HepG2 (cell line): ENCODE results near the gene P4HB. TPM values are rescaled to one million over a fixed set of nuclear protein-coding genes. Genes with fewer than 3 reads are reported as not detected.

Source experiments
- ATAC-seq: fragments of 200-7000 bp; cut with Tn5 transposase; 3 replicates; pipeline ENCODE4 v1.9.1; 2020; ENCODE audit warnings: mild to moderate bottlenecking, moderate library complexity
- BruUV-seq: library from RNA; stranded (reverse); fragments of 400-500 nt; replicated peaks from 2 replicates; lab custom pipeline; 2021; lab: Mats Ljungman, UMichigan
- CTCF ChIA-PET: fragments of 300-600 bp; formaldehyde crosslinking; extraction: SDS; loops from one replicate; lab custom pipeline; 2021; ENCODE audit warnings: low total read pairs, inconsistent platforms, low intra/inter-chr PET ratio; lab: Yijun Ruan, JAX
- POLR2A ChIA-PET: fragments of 350-600 bp; sonication (Branson Sonifier 250); formaldehyde crosslinking; loops from one replicate; lab custom pipeline; 2020; ENCODE audit warnings: antibody characterized with exemption, inconsistent platforms; lab: Yijun Ruan, JAX
- DNase-seq: peaks from one replicate; pipeline ENCODE4 v3.0.0-alpha.2; 2015; ENCODE audit warnings: low spot score
- FAIRE-seq: peaks from 3 replicates; lab custom pipeline; 2011; peaks lifted over from hg19 to GRCh38; lab: Jason Lieb, UNC
- H2AFZ ChIP-seq: one replicate; pipeline ENCODE4 v1.6.1; 2011; ENCODE audit warnings: low read length, inconsistent platforms
- H3K27ac ChIP-seq: fragments of 300-600 bp; 3 replicates; pipeline ENCODE4 v1.8.0; 2011; ENCODE audit warnings: mixed run types, mild to moderate bottlenecking, mixed read lengths, low read length, inconsistent platforms; ENCODE audit not compliant: insufficient read depth; ENCODE audit errors: extremely low read length
- H3K27me3 ChIP-seq, 2 experiments: fragments of 200-600 bp in 1 of 2; 2 replicates in 1 of 2; 3 replicates in 1 of 2; pipeline versions ENCODE4 v1.6.0 to v1.8.0; 2011; ENCODE audit warnings: low read length in 2 of 2, mild to moderate bottlenecking in 2 of 2, moderate library complexity in 2 of 2, inconsistent platforms in 1 of 2; ENCODE audit not compliant: insufficient read depth in 2 of 2, control insufficient read depth in 1 of 2
- H3K36me3 ChIP-seq, 2 experiments: fragments of 200-600 bp in 1 of 2; replicated peaks in 1 of 2; 2 replicates in 1 of 2; 3 replicates in 1 of 2; pipeline versions ENCODE4 v1.5.1 to v1.8.0; 2011; ENCODE audit warnings: low read length in 2 of 2, inconsistent platforms in 1 of 2; ENCODE audit not compliant: insufficient read depth in 2 of 2, control insufficient read depth in 1 of 2
- H3K4me1 ChIP-seq: 2 replicates; pipeline ENCODE4 v1.5.1; 2012; ENCODE audit warnings: low read length, inconsistent platforms; ENCODE audit not compliant: insufficient read depth
- H3K4me2 ChIP-seq: 2 replicates; pipeline ENCODE4 v1.6.0; 2011; ENCODE audit warnings: low read depth, low read length, inconsistent platforms
- H3K4me3 ChIP-seq, 3 experiments: fragments of 200-600 bp in 1 of 3; sonication (generic), shearing (Covaris generic) in 1 of 3; replicated peaks in 1 of 3; 2 replicates each; pipeline ENCODE4 v1.5.1; 2011 to 2016; ENCODE audit warnings: low read length in 3 of 3, inconsistent platforms in 2 of 3, low read depth in 2 of 3, mild to moderate bottlenecking in 2 of 3, control low read depth in 1 of 3, mixed read lengths in 1 of 3; ENCODE audit not compliant: insufficient read depth in 1 of 3
- H3K79me2 ChIP-seq: one replicate; pipeline ENCODE4 v1.6.1; 2011; ENCODE audit warnings: low read length, inconsistent platforms; ENCODE audit not compliant: insufficient read depth
- H3K9ac ChIP-seq: 2 replicates; pipeline ENCODE4 v1.6.0; 2011; ENCODE audit warnings: mild to moderate bottlenecking, low read depth, low read length, inconsistent platforms; ENCODE audit not compliant: insufficient read depth
- H3K9me3 ChIP-seq: 2 replicates; pipeline ENCODE4 v1.5.1; 2012; ENCODE audit warnings: mild to moderate bottlenecking, low read length
- H4K20me1 ChIP-seq: 2 replicates; pipeline ENCODE4 v1.6.0; 2011; ENCODE audit warnings: inconsistent platforms, mild to moderate bottlenecking, low read length, moderate library complexity; ENCODE audit not compliant: insufficient read depth
- ARID2 ChIP-seq: sonication (generic); formaldehyde crosslinking; IDR thresholded peaks from 2 replicates; pipeline ENCODE4 v1.8.1; 2022; ENCODE audit warnings: mild to moderate bottlenecking, missing genetic modification reagents, borderline replicate concordance
- BRCA1 ChIP-seq: sonication (generic); formaldehyde crosslinking; IDR thresholded peaks from 2 replicates; pipeline ENCODE4 v1.4.0; 2020; ENCODE audit warnings: missing genetic modification reagents
- CBX2 ChIP-seq, 2 experiments: fragments of 200-600 bp in 1 of 2; sonication (generic); formaldehyde crosslinking in 1 of 2; IDR thresholded peaks; 2 replicates each; pipeline versions ENCODE4 v1.7.0 to v1.8.1; 2018 to 2022; ENCODE audit warnings: low read depth in 2 of 2, low read length in 1 of 2, mild to moderate bottlenecking in 1 of 2, missing genetic modification reagents in 1 of 2
- E2F2 ChIP-seq: sonication (generic); formaldehyde crosslinking; IDR thresholded peaks from 2 replicates; pipeline ENCODE4 v1.4.0; 2020; ENCODE audit warnings: missing genetic modification reagents, borderline replicate concordance
- FOXA1 ChIP-seq, 2 experiments: fragments of 450-650 bp in 1 of 2; sonication (generic) in 1 of 2; formaldehyde crosslinking in 1 of 2; IDR thresholded peaks; 2 replicates each; pipeline versions ENCODE4 v1.4.0 to v1.6.1; 2016 to 2020; ENCODE audit warnings: missing genetic modification reagents in 1 of 2
- GZF1 ChIP-seq: sonication (generic); formaldehyde crosslinking; IDR thresholded peaks from 2 replicates; pipeline ENCODE4 v1.5.1; 2020; ENCODE audit warnings: mild to moderate bottlenecking, missing genetic modification reagents
- HHEX ChIP-seq: IDR thresholded peaks from 2 replicates; pipeline ENCODE4 v1.6.1; 2016; ENCODE audit warnings: control low read depth
- HIVEP1 ChIP-seq: sonication (generic); formaldehyde crosslinking; IDR thresholded peaks from 2 replicates; pipeline ENCODE4 v1.4.0; 2020; ENCODE audit warnings: mild to moderate bottlenecking, missing genetic modification reagents
- KLF12 ChIP-seq: sonication (generic); formaldehyde crosslinking; IDR thresholded peaks from 2 replicates; pipeline ENCODE4 v1.4.0; 2020; ENCODE audit warnings: missing genetic modification reagents, borderline replicate concordance
- KLF13 ChIP-seq: sonication (generic); formaldehyde crosslinking; IDR thresholded peaks from 2 replicates; pipeline ENCODE4 v1.4.0; 2020; ENCODE audit warnings: mild to moderate bottlenecking, missing genetic modification reagents
- MXD1 ChIP-seq: sonication (generic); formaldehyde crosslinking; IDR thresholded peaks from 2 replicates; pipeline ENCODE4 v1.4.0; 2020; ENCODE audit warnings: mild to moderate bottlenecking, missing genetic modification reagents
- NFKB2 ChIP-seq: sonication (generic); formaldehyde crosslinking; IDR thresholded peaks from 2 replicates; pipeline ENCODE4 v1.4.0; 2020; ENCODE audit warnings: missing genetic modification reagents, borderline replicate concordance
- NRL ChIP-seq: sonication (generic); formaldehyde crosslinking; IDR thresholded peaks from 2 replicates; pipeline ENCODE4 v1.5.0; 2020; ENCODE audit warnings: missing genetic modification reagents, mild to moderate bottlenecking, moderate library complexity, borderline replicate concordance
- SRSF9 ChIP-seq: fragments of 200-400 bp; formaldehyde crosslinking; IDR thresholded peaks from 2 replicates; pipeline ENCODE4 v1.6.1; 2018; ENCODE audit warnings: borderline replicate concordance, mild to moderate bottlenecking, low read depth, low read length; ENCODE audit not compliant: insufficient read depth, poor library complexity, severe bottlenecking
- TBX2 ChIP-seq: sonication (generic); formaldehyde crosslinking; IDR thresholded peaks from 2 replicates; pipeline ENCODE4 v1.5.0; 2020; ENCODE audit warnings: missing genetic modification reagents, mild to moderate bottlenecking, borderline replicate concordance
- TIGD3 ChIP-seq: sonication (generic); formaldehyde crosslinking; IDR thresholded peaks from 2 replicates; pipeline ENCODE4 v1.5.1; 2020; ENCODE audit warnings: mild to moderate bottlenecking, missing genetic modification reagents, borderline replicate concordance
- ZFYVE20 ChIP-seq: sonication (generic); formaldehyde crosslinking; IDR thresholded peaks from 2 replicates; pipeline ENCODE4 v1.8.0; 2023; ENCODE audit warnings: low read depth, mild to moderate bottlenecking, moderate library complexity, missing genetic modification reagents, borderline replicate concordance
- ZMYM2 ChIP-seq: sonication (generic); formaldehyde crosslinking; IDR thresholded peaks from 2 replicates; pipeline ENCODE4 v1.8.0; 2022; ENCODE audit warnings: mild to moderate bottlenecking, missing genetic modification reagents
- ZNF282 ChIP-seq: fragments of 450-650 bp; IDR thresholded peaks from 2 replicates; pipeline ENCODE4 v1.6.1; 2018; ENCODE audit not compliant: partially characterized antibody
- ZNF546 ChIP-seq: sonication (generic); formaldehyde crosslinking; conservative IDR thresholded peaks from 2 replicates; pipeline ENCODE4 v1.8.1; 2023; ENCODE audit warnings: mild to moderate bottlenecking, missing genetic modification reagents
- WGBS: methylation state at CpG from one replicate; pipeline ENCODE4 v1.1.6; 2017; ENCODE audit warnings: low lambda C conversion rate; 5-methylcytosine and 5-hydroxymethylcytosine counted together
- in situ Hi-C: cut with HindIII; loops from 2 replicates; pipeline ENCODE4 v1.10.0; 2017; ENCODE audit warnings: low pct_unique_long_range_greater_than_20kb; ENCODE audit not compliant: extremely low pct_ligation_motif_present
- intact Hi-C: fragments of 100-400 bp; cut with micrococcal nuclease; formaldehyde crosslinking; loops from one replicate; pipeline ENCODE4 v1.10.0; 2022; ENCODE audit not compliant: unreplicated experiment
- polyA plus RNA-seq, 8 experiments: library from polyadenylated mRNA; depleted of rRNA in 3 of 8; stranded (reverse) in 7 of 8; unstranded in 1 of 8; fragments of >200 nt; fragmentation: Illumina TruSeq in 4 of 8; extraction: Trizol in 4 of 8; gene quantifications; 2 replicates each; pipeline versions ENCODE4 v1.2.1 to v1.2.3, GENCODE V29; 2011 to 2016; ENCODE audit warnings: low read depth in 4 of 8, missing spikeins in 1 of 8, mixed read lengths in 1 of 8; ENCODE audit not compliant: insufficient read depth in 1 of 8
- total RNA-seq, 5 experiments: library from RNA; depleted of rRNA; stranded (reverse); fragments of >200 nt; fragmentation: Illumina TruSeq; extraction: Trizol; gene quantifications; 2 replicates each; pipeline ENCODE4 v1.2.3, GENCODE V29; 2016; ENCODE audit warnings: low read depth in 1 of 5

The P4HB gene
- total and polyA plus RNA-seq, 2 of the 13 experiments (the other 11 are each of a cell fraction or from before 2014, with no cell fraction given) = 185 to 782 TPM

- DNase-seq (no peak), ATAC-seq (peak; percentile 5), FAIRE-seq (peak; percentile 32)
- Histone ChIP-seq H3K9me3 (no peaks in the 10 kb centered on the region), H3K4me1 (peaks cover 16% of the 10 kb centered on the region), H4K20me1 (peaks cover 5% of the 10 kb centered on the region; the same call in 1 of the 2 replicates), H3K27ac (no peak overlapping the region), H3K4me3 (peak overlapping the region; percentile 17 to 65 (median 35); a peak in 4 of 6 replicates), H3K27me3 (no peaks in the 10 kb centered on the region), H3K9ac (peak overlapping the region; percentile 35; the same call in 1 of the 2 replicates), H3K79me2 (no peaks in the 10 kb centered on the region), H2AFZ (no peak overlapping the region), H3K4me2 (peak overlapping the region; percentile 68), H3K36me3 (peaks cover 31 to 55% of the 10 kb centered on the region in 2 experiments)
- intact Hi-C loops = no loop called here
- BruUV-seq = no TSS peak
- ChIA-PET CTCF (no interaction called here), POLR2A (interaction anchor here (0.6 to 2.9 kb wide), 9 partner anchors 9 to 120 kb away, joined by 3 to 16 read pairs (median 6); partner anchors contain the start of genes ALYREF, ANAPC11, CENPX and LRRC45)
- in situ Hi-C loops = no loop called here
- WGBS = 72% methylated on average over 13 of the region's 21 CpGs
- TF ChIP-seq KLF12 (CRISPR knock-in tag) (no peak), FOXA1 (IDR thresholded peaks at IDR 0.05) (no peak), FOXA1 (CRISPR knock-in tag; IDR thresholded peaks at IDR 0.05) (0 out of 2 replicates have a peak, but pooled peaks have one; percentile 7), ZNF546 (no peak), BRCA1 (CRISPR knock-in tag) (no peak), NRL (CRISPR knock-in tag) (no peak), NFKB2 (CRISPR knock-in tag) (no peak), E2F2 (CRISPR knock-in tag) (no peak), MXD1 (CRISPR knock-in tag) (no peak), ZFYVE20 (CRISPR knock-in tag) (0 out of 2 replicates have a peak, but pooled peaks have one; percentile 59), ZNF282 (no peak), HIVEP1 (CRISPR knock-in tag) (peak; percentile 33; the same call in 1 of the 2 replicates), TIGD3 (CRISPR knock-in tag) (0 out of 2 replicates have a peak, but pooled peaks have one; percentile 49), ZMYM2 (no peak), HHEX (CRISPR knock-in tag) (no peak), CBX2 (IDR thresholded peaks at IDR 0.05; ENCODE audit: low read depth, low read length) (no peak), CBX2 (CRISPR knock-in tag; IDR thresholded peaks at IDR 0.05; ENCODE audit: low read depth) (no peak), TBX2 (CRISPR knock-in tag) (no peak), GZF1 (CRISPR knock-in tag) (no peak), KLF13 (0 out of 2 replicates have a peak, but pooled peaks have one; percentile 18), ARID2 (no peak), SRSF9 (no peak)
Measured at GRCh38 chr17:81901167-81902022, 41.1 kb upstream of the P4HB start.
